Cardiac fibroblast (primary cell): ENCODE measurements around the gene STK17A.

Source experiments
- DNase-seq, 2 donors: peaks; one replicate each; pipeline versions ENCODE4 v3.0.0 to v3.0.0-alpha.2; 2010; ENCODE audit warnings: low read depth in 2 of 2
- H3K4me3 ChIP-seq, 2 donors: replicated peaks in 1 of 2; 1 replicate in 1 of 2; 2 replicates in 1 of 2; pipeline ENCODE4 v1.5.1; 2011; ENCODE audit warnings: low read depth in 2 of 2, low read length in 2 of 2, mild to moderate bottlenecking in 2 of 2, moderate library complexity in 1 of 2
- TF ChIP-seq, protein P1 (sequence below): IDR thresholded peaks from one replicate; pipeline ENCODE4 v1.5.1; 2011; ENCODE audit warnings: low read depth, mild to moderate bottlenecking, low read length, inconsistent platforms

The STK17A gene

DNA sequence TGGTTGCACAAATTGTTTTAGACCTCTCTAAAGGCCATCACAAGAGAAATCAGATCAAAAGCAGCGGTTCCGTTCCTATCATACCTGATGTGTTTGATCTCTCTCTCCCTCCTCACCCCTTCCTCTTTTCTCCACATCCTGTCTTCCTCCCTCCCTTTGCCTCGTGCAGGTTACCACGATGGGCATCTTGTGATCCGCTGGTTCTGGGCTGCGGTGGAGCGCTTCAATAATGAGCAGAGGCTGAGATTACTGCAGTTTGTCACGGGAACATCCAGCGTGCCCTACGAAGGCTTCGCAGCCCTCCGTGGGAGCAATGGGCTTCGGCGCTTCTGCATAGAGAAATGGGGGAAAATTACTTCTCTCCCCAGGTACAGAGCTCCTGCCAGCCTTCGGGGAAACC, 28.5 kb upstream of the STK17A start:
- H3K4me3 ChIP-seq, result no peak overlapping the region
- no peak for DNase-seq
- TF ChIP-seq, protein P1, sequence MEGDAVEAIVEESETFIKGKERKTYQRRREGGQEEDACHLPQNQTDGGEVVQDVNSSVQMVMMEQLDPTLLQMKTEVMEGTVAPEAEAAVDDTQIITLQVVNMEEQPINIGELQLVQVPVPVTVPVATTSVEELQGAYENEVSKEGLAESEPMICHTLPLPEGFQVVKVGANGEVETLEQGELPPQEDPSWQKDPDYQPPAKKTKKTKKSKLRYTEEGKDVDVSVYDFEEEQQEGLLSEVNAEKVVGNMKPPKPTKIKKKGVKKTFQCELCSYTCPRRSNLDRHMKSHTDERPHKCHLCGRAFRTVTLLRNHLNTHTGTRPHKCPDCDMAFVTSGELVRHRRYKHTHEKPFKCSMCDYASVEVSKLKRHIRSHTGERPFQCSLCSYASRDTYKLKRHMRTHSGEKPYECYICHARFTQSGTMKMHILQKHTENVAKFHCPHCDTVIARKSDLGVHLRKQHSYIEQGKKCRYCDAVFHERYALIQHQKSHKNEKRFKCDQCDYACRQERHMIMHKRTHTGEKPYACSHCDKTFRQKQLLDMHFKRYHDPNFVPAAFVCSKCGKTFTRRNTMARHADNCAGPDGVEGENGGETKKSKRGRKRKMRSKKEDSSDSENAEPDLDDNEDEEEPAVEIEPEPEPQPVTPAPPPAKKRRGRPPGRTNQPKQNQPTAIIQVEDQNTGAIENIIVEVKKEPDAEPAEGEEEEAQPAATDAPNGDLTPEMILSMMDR, result no peak

- no peak for DNase-seq
- no peak overlapping the region for H3K4me3 ChIP-seq
- TF ChIP-seq, protein P1, result no peak
These were observed 24.9 kb upstream of the STK17A start for GRCh38 chr7:43557831-43558495.

DNA sequence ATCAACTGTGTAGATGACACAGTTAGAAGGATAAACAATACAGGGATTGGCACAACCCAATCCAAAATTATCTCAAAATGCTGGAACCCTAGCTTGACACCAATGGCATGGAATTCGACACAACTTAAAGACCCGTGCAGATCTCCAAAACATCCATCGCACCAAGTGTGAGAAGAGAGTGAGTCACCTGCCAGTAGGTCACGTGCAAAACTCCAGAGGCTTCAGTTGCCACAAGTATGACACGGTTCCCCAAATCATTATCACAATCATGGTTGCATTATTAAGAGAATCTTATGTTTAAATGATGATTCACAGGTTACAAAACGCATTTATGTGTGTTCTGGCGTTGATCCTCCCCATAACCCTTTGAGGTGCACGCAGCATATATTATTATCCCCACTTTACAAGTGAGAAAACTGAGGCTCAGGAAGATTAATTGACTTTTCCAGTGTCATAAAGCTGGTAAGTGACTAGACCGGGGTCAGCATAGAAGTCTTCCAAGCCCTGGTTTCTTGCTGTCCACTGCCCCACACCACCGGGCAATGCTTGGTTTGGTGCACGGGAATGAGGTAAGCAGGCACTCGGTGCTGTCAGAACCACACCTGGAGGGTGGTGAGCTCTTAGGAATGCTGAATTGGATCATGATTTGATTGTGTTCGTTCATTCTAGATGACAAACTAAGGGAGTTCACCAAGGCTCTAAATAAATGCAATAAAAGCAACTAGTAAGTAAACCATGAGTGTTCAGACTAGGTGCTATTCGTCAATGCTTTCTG, 23.6 kb upstream of the STK17A start:
- TF ChIP-seq, protein P1, result no peak
- no peak overlapping the region for H3K4me3 ChIP-seq
- no peak for DNase-seq

GRCh38 chr7:43559946-43560335, 23.0 kb upstream of the STK17A start:
- DNase-seq, result no peak
- H3K4me3 ChIP-seq, result no peak overlapping the region
- TF ChIP-seq, protein P1, result no peak

DNA sequence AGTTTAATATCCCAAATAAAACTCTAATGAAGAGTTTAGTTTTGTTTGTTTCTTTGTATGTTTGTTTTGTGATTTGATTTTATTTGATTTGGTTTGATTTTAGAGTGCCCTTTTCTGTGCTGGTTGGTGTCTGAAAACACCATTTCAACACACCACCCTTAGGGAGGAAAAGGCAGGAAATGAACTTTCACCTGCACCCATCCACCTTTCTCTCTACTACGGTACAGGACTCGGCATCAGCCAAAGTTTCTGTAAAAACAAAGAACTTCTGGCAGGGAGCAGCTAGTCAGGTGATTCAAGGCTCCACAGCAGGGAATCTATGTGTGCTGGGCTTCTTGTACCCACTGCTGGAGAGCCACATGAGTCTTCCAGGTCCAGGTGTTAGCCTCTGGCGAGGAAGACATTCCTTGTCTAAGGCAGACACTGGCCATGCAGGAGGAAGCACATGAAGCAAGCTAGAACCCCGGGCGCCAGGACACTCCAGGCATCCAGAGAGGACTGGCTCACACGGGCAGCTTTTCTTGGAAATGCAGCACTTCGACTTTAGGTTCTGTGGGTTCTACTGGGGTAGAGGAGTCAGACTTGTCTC, 22.1 kb upstream of the STK17A start:
- no peak for DNase-seq
- TF ChIP-seq, protein P1, result no peak
- H3K4me3 ChIP-seq, result no peak overlapping the region

GRCh38 chr7:43562383-43562782, 20.5 kb upstream of the STK17A start:
- H3K4me3 ChIP-seq, result no peak overlapping the region
- TF ChIP-seq, protein P1, result no peak
- no peak for DNase-seq
